OCI-LY3 (cell line): Measurements from ENCODE around the gene TAF4.
A peak's percentile ranks its signal among the peaks of the same experiment; 100 is the strongest.

Experiments used
- H2AFZ ChIP-seq: fragments of 200-600, 300-600 bp; shearing (Covaris generic); 2 replicates; pipeline ENCODE4 v1.6.0; 2014; ENCODE audit warnings: antibody characterized with exemption, low read depth, low read length
- H3K27ac ChIP-seq: fragments of 200-600, 300-600 bp; sonication (generic); 2 replicates; pipeline ENCODE4 v1.5.1; 2014; ENCODE audit warnings: mild to moderate bottlenecking, low read length, moderate library complexity, mixed read lengths
- H3K27me3 ChIP-seq: fragments of 200-600, 300-600 bp; sonication (generic); 2 replicates; pipeline ENCODE4 v1.6.1; 2014; ENCODE audit warnings: low read depth, low read length, mixed read lengths
- H3K36me3 ChIP-seq: fragments of 200-600, 300-600 bp; sonication (generic); replicated peaks from 2 replicates; pipeline ENCODE3; 2014; ENCODE audit warnings: low read depth, low read length, mixed read lengths
- H3K4me1 ChIP-seq: fragments of 300-600, 200-600 bp; sonication (generic); 2 replicates; pipeline ENCODE4 v1.6.1; 2014; ENCODE audit warnings: low read length, mixed read lengths
- H3K4me2 ChIP-seq: fragments of 200-600, 300-600 bp; sonication (generic); 2 replicates; pipeline ENCODE4 v1.6.1; 2014; ENCODE audit warnings: low read length, mixed read lengths
- H3K4me3 ChIP-seq: fragments of 300-600, 200-600 bp; sonication (generic); 2 replicates; pipeline ENCODE4 v1.5.1; 2014; ENCODE audit warnings: antibody characterized with exemption, mild to moderate bottlenecking, low read length, moderate library complexity
- H3K79me2 ChIP-seq: fragments of 300-600, 200-600 bp; shearing (Covaris generic); 2 replicates; pipeline ENCODE4 v1.6.1; 2014; ENCODE audit warnings: mild to moderate bottlenecking, low read length, mixed read lengths
- H3K9ac ChIP-seq: fragments of 300-600, 200-600 bp; shearing (Covaris generic); 2 replicates; pipeline ENCODE4 v1.6.0; 2014; ENCODE audit warnings: mild to moderate bottlenecking, low read length, moderate library complexity
- H3K9me3 ChIP-seq: fragments of 200-600, 300-600 bp; shearing (Covaris generic); 2 replicates; pipeline ENCODE4 v1.6.1; 2014; ENCODE audit warnings: low read length, mixed read lengths; ENCODE audit not compliant: insufficient read depth
- H4K20me1 ChIP-seq: fragments of 200-600, 300-600 bp; sonication (generic); 2 replicates; pipeline ENCODE4 v1.6.1; 2016; ENCODE audit warnings: low read length, mixed read lengths; ENCODE audit not compliant: insufficient read depth
- CTCF ChIP-seq: fragments of 200-600, 300-600 bp; sonication (generic); IDR thresholded peaks from 2 replicates; pipeline ENCODE4 v1.5.1; 2014; ENCODE audit warnings: antibody characterized with exemption, low read length, low read depth
- EZH2phosphoT487 ChIP-seq: fragments of 200-600 bp; shearing (Covaris generic); IDR thresholded peaks from 2 replicates; pipeline ENCODE4 v1.6.1; 2018; ENCODE audit warnings: antibody characterized with exemption, mixed run types, low read depth

Gene TAF4

GRCh38 chr20:62066339-62066982, 780 bp upstream of the TAF4 start:
- no peak for TF ChIP-seq EZH2phosphoT487
- no peak for TF ChIP-seq CTCF
- peak overlapping the region; percentile 88 for H3K4me3 ChIP-seq
- H3K9me3 ChIP-seq: no peaks in the 10 kb centered on the region
- H3K27me3 ChIP-seq: peaks cover 4% of the 10 kb centered on the region; the same call in 1 of the 2 replicates
- peak overlapping the region; percentile 34; the same call in 1 of the 2 replicates for H3K27ac ChIP-seq
- peak overlapping the region; percentile 88 for H2AFZ ChIP-seq
- peak overlapping the region; percentile 94 for H3K4me2 ChIP-seq
- peaks cover 32% of the 10 kb centered on the region for H3K79me2 ChIP-seq
- H3K36me3 ChIP-seq: peaks cover 16% of the 10 kb centered on the region
- peaks cover 29% of the 10 kb centered on the region for H4K20me1 ChIP-seq
- peak overlapping the region; percentile 87 for H3K9ac ChIP-seq
- peaks cover 13% of the 10 kb centered on the region for H3K4me1 ChIP-seq

GRCh38 chr20:62064770-62065673, 659 bp downstream of the TAF4 start:
- peaks cover 47% of the 10 kb centered on the region for H3K79me2 ChIP-seq
- no peak overlapping the region for H3K27ac ChIP-seq

GRCh38 chr20:62063981-62064769, 1.5 kb downstream of the TAF4 start:
- H3K4me2 ChIP-seq: no peak overlapping the region
- H3K4me1 ChIP-seq: peaks cover 13% of the 10 kb centered on the region

More at GRCh38 chr20:62064770-62065673, 659 bp downstream of the TAF4 start:
- no peak for TF ChIP-seq CTCF
- no peak for TF ChIP-seq EZH2phosphoT487
- peak overlapping the region; percentile 36; the same call in 1 of the 2 replicates for H3K4me2 ChIP-seq
- peaks cover 44% of the 10 kb centered on the region for H4K20me1 ChIP-seq
- H3K36me3 ChIP-seq: peaks cover 20% of the 10 kb centered on the region
- H3K4me3 ChIP-seq: peak overlapping the region; percentile 95
- peaks cover 13% of the 10 kb centered on the region for H3K4me1 ChIP-seq
- H3K9ac ChIP-seq: peak overlapping the region; percentile 75; the same call in 1 of the 2 replicates
- no peaks in the 10 kb centered on the region for H3K9me3 ChIP-seq
- H2AFZ ChIP-seq: no peak overlapping the region
- peaks cover under 1% of the 10 kb centered on the region; the same call in 1 of the 2 replicates for H3K27me3 ChIP-seq

More at GRCh38 chr20:62063981-62064769, 1.5 kb downstream of the TAF4 start:
- H3K36me3 ChIP-seq: peaks cover 20% of the 10 kb centered on the region
- peaks cover 52% of the 10 kb centered on the region for H4K20me1 ChIP-seq
- no peak overlapping the region for H2AFZ ChIP-seq
- no peaks in the 10 kb centered on the region for H3K9me3 ChIP-seq
- H3K27me3 ChIP-seq: no peaks in the 10 kb centered on the region
- TF ChIP-seq CTCF (no peak), EZH2phosphoT487 (no peak)
- H3K79me2 ChIP-seq: peaks cover 55% of the 10 kb centered on the region
- H3K9ac ChIP-seq: no peak overlapping the region
- no peak overlapping the region for H3K4me3 ChIP-seq
- H3K27ac ChIP-seq: no peak overlapping the region
